Osteoblast (primary cell): ENCODE measurements around the gene CELSR1. TPM values are rescaled to one million over a fixed set of nuclear protein-coding genes. Genes with fewer than 3 reads are reported as not detected.
A peak's percentile ranks its signal among the peaks of the same experiment; 100 is the strongest.

Experiments
- DNase-seq: peaks from one replicate; pipeline ENCODE4 v3.0.0; 2011; ENCODE audit warnings: low spot score, mixed read lengths; ENCODE audit not compliant: insufficient read length; ENCODE audit errors: missing footprints
- H2AFZ ChIP-seq: 2 replicates; pipeline ENCODE4 v1.6.0; 2011; ENCODE audit warnings: mild to moderate bottlenecking, low read length
- H3K27ac ChIP-seq: 2 replicates; pipeline ENCODE4 v1.5.1; 2011; ENCODE audit warnings: mild to moderate bottlenecking, low read depth, low read length, moderate library complexity
- H3K27me3 ChIP-seq: 2 replicates; pipeline ENCODE4 v1.6.0; 2012; ENCODE audit warnings: mild to moderate bottlenecking, control low read depth, inconsistent platforms, low read length, moderate library complexity; ENCODE audit not compliant: insufficient read depth
- H3K36me3 ChIP-seq: 2 replicates; pipeline ENCODE4 v1.5.1; 2011; ENCODE audit warnings: mild to moderate bottlenecking, low read length, control low read depth, moderate library complexity; ENCODE audit not compliant: insufficient read depth
- H3K4me1 ChIP-seq: 2 replicates; pipeline ENCODE4 v1.5.1; 2011; ENCODE audit warnings: mild to moderate bottlenecking, low read length, control low read depth, moderate library complexity; ENCODE audit not compliant: insufficient read depth
- H3K4me2 ChIP-seq: 2 replicates; pipeline ENCODE4 v1.6.0; 2011; ENCODE audit warnings: mild to moderate bottlenecking, low read length; ENCODE audit not compliant: insufficient read depth
- H3K4me3 ChIP-seq: fragments of 200-600 bp; sonication (generic); 3 replicates; pipeline ENCODE4 v1.5.1; 2012; ENCODE audit warnings: mild to moderate bottlenecking, low read length, inconsistent platforms; ENCODE audit not compliant: insufficient read depth
- H3K79me2 ChIP-seq: 2 replicates; pipeline ENCODE4 v1.6.0; 2012; ENCODE audit warnings: mild to moderate bottlenecking, low read length, control low read depth, inconsistent platforms; ENCODE audit not compliant: insufficient read depth
- H3K9me3 ChIP-seq: 2 replicates; pipeline ENCODE4 v1.5.1; 2011; ENCODE audit warnings: low read depth, low read length, control low read depth
- H4K20me1 ChIP-seq: 2 replicates; pipeline ENCODE4 v1.6.0; 2012; ENCODE audit warnings: mild to moderate bottlenecking, low read length, control low read depth; ENCODE audit not compliant: insufficient read depth
- CTCF ChIP-seq: IDR thresholded peaks from 2 replicates; pipeline ENCODE4 v1.5.1; 2011; ENCODE audit warnings: mild to moderate bottlenecking, low read depth, low read length, moderate library complexity; ENCODE audit errors: extremely low read depth
- total RNA-seq: library from RNA; depleted of rRNA; stranded (reverse); fragments of >200 nt; gene quantifications from 2 replicates; pipeline ENCODE4 v1.2.3, GENCODE V29; 2012

Gene CELSR1
- total RNA-seq, 1 donor, result 3.6 TPM

DNA sequence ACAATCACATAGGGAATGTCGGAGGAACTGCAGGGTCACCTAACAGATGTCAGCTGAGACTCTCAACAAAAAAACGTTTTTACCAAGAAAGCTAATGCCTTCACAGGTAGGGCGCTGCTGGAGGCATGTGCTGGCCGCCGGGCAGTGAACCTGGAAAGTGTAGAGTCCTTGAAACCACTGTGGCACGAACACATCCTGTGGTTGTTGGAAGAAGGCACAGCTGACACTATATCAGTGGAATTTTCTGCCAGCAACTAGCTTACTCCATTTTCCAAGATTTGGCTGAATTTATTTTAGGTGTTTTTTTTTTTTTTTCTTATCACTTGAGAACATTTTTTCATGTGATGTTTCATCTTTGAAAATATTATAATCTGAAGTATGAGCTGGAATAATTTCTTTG, 187.7 kb downstream of the CELSR1 start:
- Histone ChIP-seq H2AFZ (no peak overlapping the region), H3K79me2 (peaks cover 2% of the 10 kb centered on the region), H4K20me1 (peaks cover 33% of the 10 kb centered on the region), H3K9me3 (no peaks in the 10 kb centered on the region), H3K4me1 (no peaks in the 10 kb centered on the region), H3K4me2 (no peak overlapping the region), H3K4me3 (no peak overlapping the region), H3K36me3 (peaks cover 72% of the 10 kb centered on the region), H3K27ac (no peak overlapping the region), H3K27me3 (no peaks in the 10 kb centered on the region)
- no peak for TF ChIP-seq CTCF
- peak; percentile 88 for DNase-seq

DNA sequence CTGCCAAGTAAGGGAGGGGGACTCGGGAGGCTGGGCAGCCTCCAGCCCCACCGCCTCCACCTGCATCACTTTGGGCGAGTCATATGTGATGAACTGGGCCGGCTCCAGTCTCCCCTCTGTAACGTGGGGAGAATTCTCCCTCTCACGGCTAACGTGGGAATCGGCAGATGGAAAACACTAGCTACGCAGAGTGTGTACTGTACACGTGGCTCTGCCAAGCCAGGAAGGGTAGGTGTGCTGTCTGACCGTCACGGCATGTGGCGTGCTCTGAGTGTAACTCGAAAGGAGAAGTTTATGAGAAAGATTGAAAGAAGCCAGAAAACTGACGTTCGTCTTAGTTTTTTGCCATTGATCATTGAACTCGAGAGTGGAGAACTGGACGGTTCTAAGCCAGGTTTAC, 188.2 kb downstream of the CELSR1 start:
- Histone ChIP-seq H2AFZ (no peak overlapping the region), H3K4me1 (no peaks in the 10 kb centered on the region), H3K27me3 (no peaks in the 10 kb centered on the region), H3K36me3 (peaks cover 75% of the 10 kb centered on the region), H3K4me2 (no peak overlapping the region), H4K20me1 (peaks cover 32% of the 10 kb centered on the region), H3K9me3 (no peaks in the 10 kb centered on the region), H3K27ac (no peak overlapping the region), H3K79me2 (peaks cover 2% of the 10 kb centered on the region), H3K4me3 (no peak overlapping the region)
- TF ChIP-seq CTCF, result no peak
- DNase-seq, result peak; percentile 83

DNA sequence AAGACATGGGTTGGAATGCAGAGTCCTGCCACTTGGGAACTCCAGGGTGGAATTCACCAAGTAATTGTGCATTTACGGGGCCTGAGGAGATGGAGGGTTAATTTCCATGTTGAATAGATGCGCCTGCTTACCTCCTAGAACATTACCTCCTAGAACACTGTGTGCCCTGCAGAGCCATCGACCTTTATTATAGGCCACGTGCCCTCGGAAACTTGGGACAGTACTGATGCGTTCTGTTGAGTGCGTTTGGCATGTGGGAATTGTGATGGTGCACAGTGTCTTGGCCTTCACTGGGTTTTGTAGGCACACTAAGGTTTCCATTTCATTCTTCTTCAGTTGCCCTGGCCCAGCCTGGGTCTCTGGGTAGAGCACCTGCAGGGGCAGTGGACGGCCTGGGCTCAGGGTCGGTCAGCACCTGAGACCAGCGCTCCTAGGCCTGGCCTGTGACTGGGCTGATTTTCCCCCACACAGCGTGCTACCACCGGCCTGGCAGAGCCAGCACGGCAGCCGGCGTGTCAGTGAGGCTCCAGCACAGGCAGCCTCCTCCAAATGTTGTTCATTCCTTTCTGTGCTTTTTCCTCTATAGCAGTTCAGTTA, 189.2 kb downstream of the CELSR1 start:
- Histone ChIP-seq H2AFZ (no peak overlapping the region), H3K4me2 (no peak overlapping the region), H3K27ac (no peak overlapping the region), H3K27me3 (no peaks in the 10 kb centered on the region), H3K36me3 (peaks cover 85% of the 10 kb centered on the region), H3K4me1 (no peaks in the 10 kb centered on the region), H3K4me3 (no peak overlapping the region), H3K79me2 (peaks cover 4% of the 10 kb centered on the region), H3K9me3 (no peaks in the 10 kb centered on the region), H4K20me1 (peaks cover 22% of the 10 kb centered on the region)
- DNase-seq, result peak; percentile 73
- TF ChIP-seq CTCF, result no peak

- peaks cover 4% of the 10 kb centered on the region for H3K79me2 ChIP-seq
- peaks cover 20% of the 10 kb centered on the region for H4K20me1 ChIP-seq
- no peak overlapping the region for H3K4me2 ChIP-seq
- H3K27me3 ChIP-seq, result no peaks in the 10 kb centered on the region
- H3K4me3 ChIP-seq, result no peak overlapping the region
- H3K27ac ChIP-seq, result no peak overlapping the region
- no peak for DNase-seq
- H3K9me3 ChIP-seq, result no peaks in the 10 kb centered on the region
- H3K4me1 ChIP-seq, result no peaks in the 10 kb centered on the region
- no peak overlapping the region for H2AFZ ChIP-seq
- no peak for TF ChIP-seq CTCF
- peaks cover 81% of the 10 kb centered on the region for H3K36me3 ChIP-seq
Observed at GRCh38 chr22:46347646-46348045, 189.8 kb downstream of the CELSR1 start.
